Activated effector memory CD4-positive, alpha-beta T cell treated with Interleukin-2 at 50 U/mL for 16 hours (primary cell): ENCODE measurements around the gene ZBTB46.

Experiments
- DNase-seq: peaks from one replicate; pipeline ENCODE4 v3.0.0-alpha.2; 2020

Gene ZBTB46

GRCh38 chr20:63744158-63744557 is 86.9 kb downstream of the ZBTB46 start:
- DNase-seq = no peak

- no peak for DNase-seq
These were observed 87.7 kb downstream of the ZBTB46 start for GRCh38 chr20:63743210-63743970.

GRCh38 chr20:63742381-63743024 is 88.6 kb downstream of the ZBTB46 start:
- DNase-seq = no peak

DNA sequence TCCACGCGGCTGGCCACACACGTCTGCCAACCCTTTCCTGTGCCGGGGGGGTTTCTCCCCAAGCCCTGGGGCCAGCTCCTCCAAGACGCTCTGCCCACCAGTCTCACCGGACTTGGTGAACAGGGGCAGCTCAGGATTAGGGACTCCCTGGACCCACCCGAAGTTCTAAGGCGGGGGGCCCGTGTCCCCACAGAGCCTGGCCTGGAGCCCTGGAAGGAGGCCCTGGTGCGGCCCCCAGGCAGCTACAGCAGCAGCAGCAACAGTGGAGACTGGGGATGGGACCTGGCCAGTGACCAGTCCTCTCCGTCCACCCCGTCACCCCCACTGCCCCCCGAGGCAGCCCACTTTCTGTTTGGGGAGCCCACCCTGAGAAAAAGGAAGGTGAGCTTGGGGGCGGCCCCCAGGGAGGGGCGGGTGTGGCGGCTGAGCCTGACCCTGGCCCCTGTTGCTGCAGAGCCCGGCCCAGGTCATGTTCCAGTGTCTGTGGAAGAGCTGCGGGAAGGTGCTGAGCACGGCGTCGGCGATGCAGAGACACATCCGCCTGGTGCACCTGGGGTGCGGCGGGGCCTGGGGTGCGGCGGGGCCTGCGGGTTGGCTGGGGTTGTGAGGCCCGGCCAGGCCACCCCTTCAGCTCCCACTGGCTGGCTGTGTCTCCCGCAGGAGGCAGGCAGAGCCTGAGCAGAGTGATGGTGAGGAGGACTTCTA is 89.2 kb downstream of the ZBTB46 start:
- no peak for DNase-seq

GRCh38 chr20:63741354-63741675 is 89.7 kb downstream of the ZBTB46 start:
- DNase-seq = no peak

DNA sequence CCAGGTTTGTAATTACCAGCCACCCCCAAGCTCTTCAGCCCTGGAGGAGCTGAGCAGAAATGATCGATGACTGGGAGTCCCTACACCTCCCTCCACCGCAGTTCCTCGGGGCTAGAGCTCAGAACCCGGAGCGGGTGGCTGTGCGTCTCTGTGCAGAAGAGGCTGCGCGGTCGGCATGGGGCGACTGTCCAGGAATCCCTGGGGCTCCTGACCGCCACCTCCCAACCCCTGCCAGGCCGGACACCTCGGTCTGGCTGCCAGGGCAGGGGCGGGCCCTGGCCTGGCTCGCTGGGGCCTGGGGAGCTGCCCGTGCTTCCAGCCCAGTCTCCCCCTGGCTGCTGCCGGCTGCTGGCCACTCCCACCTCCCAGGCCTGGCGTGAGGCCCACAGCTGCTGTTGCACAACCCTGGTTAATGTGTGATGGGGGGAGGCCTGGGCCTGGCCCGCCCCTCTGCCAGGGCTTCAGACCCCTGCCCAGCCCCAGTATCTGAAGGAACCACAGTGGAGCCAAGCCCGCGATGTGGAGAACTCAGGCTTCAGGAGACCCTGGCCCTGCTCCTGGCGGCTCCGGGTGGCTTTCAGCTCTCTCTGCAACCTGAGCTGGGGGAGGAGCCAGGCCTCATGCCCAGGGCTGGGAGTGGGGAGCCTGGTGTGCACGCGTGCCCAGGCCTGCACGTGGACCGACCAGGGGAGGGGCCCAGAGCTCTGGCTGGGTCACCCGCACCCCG is 90.3 kb downstream of the ZBTB46 start:
- DNase-seq = peak; percentile 31

GRCh38 chr20:63740070-63740626 is 90.9 kb downstream of the ZBTB46 start:
- DNase-seq = peak; percentile 48

- DNase-seq = peak; percentile 57
These were observed 91.7 kb downstream of the ZBTB46 start, which contains the start of gene SLC2A4RG for GRCh38 chr20:63739130-63740069. Gene SLC2A4RG, plus strand, starts transcription at chr20:63739776. Its CDS starts 137 bp downstream, at chr20:63739913.

GRCh38 chr20:63738687-63739129 is 92.4 kb downstream of the ZBTB46 start:
- peak; percentile 20 for DNase-seq

DNA sequence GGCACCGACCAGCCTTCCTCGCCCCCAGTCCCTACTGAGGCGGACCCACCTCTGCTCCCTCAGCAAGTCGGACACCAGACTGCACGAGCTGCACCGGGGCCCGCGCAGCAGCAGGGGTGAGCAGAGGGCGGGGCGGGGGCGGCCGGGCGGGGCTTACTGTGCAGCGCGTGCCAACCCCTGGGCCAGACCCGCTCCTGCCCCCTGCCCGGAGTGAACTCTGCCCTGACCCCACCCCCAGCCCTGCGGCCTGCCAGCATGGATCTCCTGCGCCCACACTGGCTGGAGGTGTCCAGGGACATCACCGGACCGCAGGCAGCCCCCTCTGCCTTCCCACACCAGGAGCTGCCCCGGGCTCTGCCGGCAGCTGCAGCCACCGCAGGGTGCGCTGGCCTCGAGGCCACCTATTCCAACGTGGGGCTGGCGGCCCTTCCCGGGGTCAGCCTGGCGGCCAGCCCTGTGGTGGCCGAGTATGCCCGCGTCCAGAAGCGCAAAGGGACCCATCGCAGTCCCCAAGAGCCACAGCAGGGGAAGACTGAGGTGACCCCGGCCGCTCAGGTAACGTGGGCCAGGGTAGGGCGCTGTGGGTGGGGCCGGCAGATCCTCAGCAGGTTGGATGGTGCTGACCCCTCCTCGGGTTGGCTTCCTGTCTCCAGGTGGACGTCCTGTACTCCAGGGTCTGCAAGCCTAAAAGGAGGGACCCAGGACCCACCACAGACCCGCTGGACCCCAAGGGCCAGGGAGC is 92.9 kb downstream of the ZBTB46 start:
- DNase-seq = peak; percentile 39

- no peak for DNase-seq
These were observed 93.4 kb downstream of the ZBTB46 start for GRCh38 chr20:63737695-63737944.

DNA sequence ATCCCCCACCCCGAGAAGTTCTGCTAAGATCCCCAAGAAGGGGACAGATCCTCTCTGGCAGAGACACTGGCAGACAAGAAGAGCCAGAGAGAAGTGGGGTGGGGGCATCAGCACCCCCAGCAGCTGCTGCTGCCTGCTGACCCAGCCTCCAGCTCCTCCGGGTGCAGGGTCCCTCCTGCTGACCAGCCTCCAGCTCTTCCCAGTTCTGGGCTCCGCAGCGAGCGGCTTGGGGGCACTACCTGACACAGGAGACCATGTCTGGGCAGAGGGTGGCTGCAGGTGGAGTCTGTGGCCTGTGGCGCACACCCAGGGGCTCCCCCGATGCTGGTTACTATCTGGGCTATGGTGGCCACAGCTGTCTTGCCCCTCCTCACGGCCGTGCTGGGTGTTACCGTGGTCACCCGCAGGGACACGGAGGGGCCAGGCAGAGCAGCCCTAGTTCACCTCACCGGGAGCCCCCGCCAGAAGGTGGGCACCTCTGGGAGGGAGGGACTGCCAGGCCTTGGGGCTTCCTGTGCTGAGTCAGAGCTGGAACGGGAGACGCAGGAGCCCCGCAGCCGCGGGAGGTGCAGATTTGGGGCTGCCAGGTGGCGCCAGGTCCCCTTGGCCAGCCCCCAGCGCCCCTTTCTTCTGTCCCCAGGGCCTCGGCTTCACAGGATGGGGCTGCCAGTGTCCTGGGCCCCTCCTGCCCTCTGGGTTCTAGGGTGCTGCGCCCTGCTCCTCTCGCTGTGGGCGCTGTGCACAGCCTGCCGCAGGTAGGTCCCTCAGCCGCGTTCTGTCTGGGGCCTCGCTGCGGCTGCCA is 94.0 kb downstream of the ZBTB46 start:
- DNase-seq = peak; percentile 64

- DNase-seq = peak; percentile 77
These were observed 95.0 kb downstream of the ZBTB46 start, which contains the start of gene LIME1 for GRCh38 chr20:63735859-63736718. Gene LIME1, plus strand, starts transcription at chr20:63736664. Its CDS starts 886 bp downstream, at chr20:63737550.

- DNase-seq = no peak
These were observed 95.9 kb downstream of the ZBTB46 start for GRCh38 chr20:63734946-63735858.

DNA sequence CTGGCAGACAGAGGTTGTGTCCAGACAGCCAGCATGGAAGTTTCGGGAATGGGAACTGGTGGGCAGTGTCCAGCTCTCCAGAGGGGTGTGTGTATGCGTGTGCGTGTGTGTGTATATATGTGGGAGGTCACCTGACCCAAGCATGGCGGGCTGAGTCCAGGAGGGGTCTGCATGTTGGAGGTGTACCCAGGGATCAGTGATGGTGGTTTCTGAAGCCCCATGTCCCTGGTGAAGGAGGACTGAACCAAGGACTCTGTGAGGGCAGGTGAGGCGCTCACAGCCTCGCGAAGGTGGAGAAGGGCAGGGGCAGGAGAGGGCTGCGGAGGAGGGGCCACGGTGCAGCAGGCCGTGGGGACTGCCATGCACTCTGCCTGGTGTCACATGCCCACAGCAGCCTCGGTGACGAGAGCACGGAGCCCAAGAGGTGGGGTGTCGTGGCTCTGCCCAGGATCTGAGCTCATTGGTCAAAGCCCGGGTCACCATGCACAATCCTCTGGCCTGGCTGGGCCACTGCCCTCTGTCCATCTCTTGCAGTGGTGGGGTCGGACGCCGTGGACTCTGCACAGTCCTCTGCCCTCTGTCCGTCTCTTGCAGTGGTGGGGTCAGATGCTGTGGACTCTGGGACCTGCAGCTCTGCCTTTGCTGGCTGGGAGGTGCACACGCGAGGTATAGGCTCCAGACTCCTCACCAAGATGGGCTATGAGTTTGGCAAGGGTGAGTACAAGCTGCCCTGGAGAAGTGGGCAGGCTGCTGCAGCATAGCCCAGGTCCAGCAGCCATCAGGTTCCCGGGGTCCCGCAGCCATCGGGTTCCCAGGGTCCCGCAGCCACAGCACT is 96.7 kb downstream of the ZBTB46 start:
- DNase-seq = no peak

DNA sequence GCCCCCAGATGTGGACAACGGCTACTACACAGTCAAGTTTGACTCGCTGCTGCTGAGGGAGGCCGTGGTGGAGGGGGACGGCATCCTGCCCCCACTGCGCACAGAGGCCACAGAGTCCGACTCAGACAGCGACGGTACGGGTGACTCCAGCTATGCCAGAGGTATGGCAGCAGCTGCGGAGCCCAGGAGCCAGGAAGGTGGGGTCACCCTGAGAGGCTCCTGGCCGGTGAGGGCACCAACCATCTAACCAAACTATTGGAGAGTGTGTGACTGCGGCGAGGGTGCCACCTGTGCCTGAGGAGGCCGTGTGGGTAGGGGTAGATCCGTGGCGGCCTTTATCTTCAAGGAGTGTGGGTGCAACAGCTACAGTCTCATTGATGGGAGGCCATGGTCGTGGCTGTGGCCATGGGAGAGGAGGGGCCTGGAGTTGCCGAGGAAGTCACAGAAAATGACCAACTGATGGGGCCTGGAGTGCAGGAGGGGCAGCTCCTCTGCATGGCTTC is 97.4 kb downstream of the ZBTB46 start:
- DNase-seq = no peak

DNA sequence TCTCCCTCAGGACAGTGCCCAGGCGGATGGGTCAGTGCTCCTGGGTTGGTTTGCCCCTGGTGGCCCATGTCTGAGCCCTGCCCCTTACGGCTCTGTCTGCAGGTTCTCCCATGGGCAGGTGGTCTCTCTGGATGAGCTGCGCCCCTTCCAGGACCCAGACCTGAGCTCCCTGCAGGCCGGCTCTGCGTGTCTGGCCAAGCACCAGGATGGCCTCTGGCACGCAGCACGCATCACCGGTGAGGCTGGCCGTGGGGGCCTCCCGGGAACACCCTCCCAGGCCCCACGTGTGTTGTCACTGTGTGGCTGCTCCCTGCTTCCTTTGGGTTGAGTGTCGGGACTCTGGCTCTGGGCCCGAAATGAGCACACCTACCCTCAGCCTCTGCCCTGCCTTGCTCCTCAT is 97.9 kb downstream of the ZBTB46 start:
- DNase-seq = no peak
